Spleen (tissue), 7 donors: Measurements from ENCODE around the gene SNX24.

Experiments
- CTCF ChIP-seq, 11 experiments: fragments of 200-600 bp in 7 of 11; fragments of 450-650 bp in 4 of 11; sonication (generic) in 4 of 11; IDR thresholded peaks in 8 of 11; conservative IDR thresholded peaks in 3 of 11; 1 replicate in 7 of 11; 2 replicates in 4 of 11; pipeline versions ENCODE4 v1.4.0 to v1.8.0; 2016 to 2021; ENCODE audit warnings: antibody characterized with exemption in 11 of 11, inconsistent platforms in 4 of 11, mild to moderate bottlenecking in 1 of 11
- POLR2A ChIP-seq, 3 donors: fragments of 450-650 bp; IDR thresholded peaks; one replicate each; pipeline ENCODE4 v1.5.1; 2017; ENCODE audit warnings: antibody characterized with exemption in 3 of 3, mild to moderate bottlenecking in 1 of 3
- POLR2AphosphoS5 ChIP-seq, 3 donors: sonication (generic); formaldehyde crosslinking; IDR thresholded peaks; one replicate each; pipeline ENCODE4 v1.5.1; 2017; ENCODE audit warnings: antibody characterized with exemption in 3 of 3
- donor health status: DM: no; HTN: no; CAD: no; lungs with moderate emphysema.
- donor health status: DM: no; HTN: no; CAD: no.
- donor health status: DM: no; HTN: no; CAD: no.

GRCh38 chr5:123035918-123036390, 190.5 kb downstream of the SNX24 start:
- no peak for TF ChIP-seq POLR2A (IDR thresholded peaks at IDR 0.05)
- no peak for TF ChIP-seq CTCF (IDR thresholded peaks at IDR 0.05 in 8 of 11, conservative IDR thresholded peaks at IDR 0.05 in 3 of 11)
- TF ChIP-seq POLR2AphosphoS5 (IDR thresholded peaks at IDR 0.05): no peak
